Activated T-helper 1 cell treated with anti-CD3 and anti-CD28 coated beads, Interleukin-12 subunit alpha, Interleukin-12 subunit beta, Interleukin-2, Interleukin-4 antibody, amounts not matched to agents 30 ng/mL and 10 ng/mL and 1 ng/mL, durations not matched to agents 14 hours and 24 hours and 36 hours (primary cell): ENCODE measurements around the gene MIGA2. TPM values are rescaled to one million over a fixed set of nuclear protein-coding genes. Genes with fewer than 3 reads are reported as not detected.
"Not testable (repeated sequence)": the region's sequence is repeated elsewhere in the genome, so short reads cannot be mapped to it uniquely, and the experiment has no call there.

Experiments
- DNase-seq: peaks from one replicate; pipeline ENCODE4 v3.0.0; 2021; ENCODE audit warnings: low spot score
- H3K27ac Mint-ChIP-seq: one replicate; pipeline ENCODE4 v1.8.0; 2021; ENCODE audit warnings: mild to moderate bottlenecking, mixed read lengths
- H3K27me3 Mint-ChIP-seq: one replicate; pipeline ENCODE4 v1.8.0; 2022; ENCODE audit warnings: mild to moderate bottlenecking, moderate library complexity, mixed read lengths; ENCODE audit not compliant: insufficient read depth
- H3K36me3 Mint-ChIP-seq: one replicate; pipeline ENCODE4 v1.8.0; 2021; ENCODE audit warnings: low read depth, mixed read lengths
- H3K4me1 Mint-ChIP-seq: one replicate; pipeline ENCODE4 v1.8.0; 2021; ENCODE audit warnings: low read depth, mixed read lengths
- H3K4me3 Mint-ChIP-seq: one replicate; pipeline ENCODE4 v1.8.0; 2021; ENCODE audit warnings: mild to moderate bottlenecking, moderate library complexity, mixed read lengths
- H3K9me3 Mint-ChIP-seq: one replicate; pipeline ENCODE4 v1.8.0; 2021; ENCODE audit warnings: mixed read lengths
- intact Hi-C: fragments of 100-400 bp; cut with micrococcal nuclease; formaldehyde crosslinking; loops from one replicate; pipeline ENCODE4 v1.15.1; 2024
- total RNA-seq: library from RNA; stranded (reverse); gene quantifications from 2 replicates; pipeline ENCODE4 v1.2.3, GENCODE V29; 2022

Gene MIGA2
- total RNA-seq, 1 donor from 2014 or later: 43.8 TPM

- Mint-ChIP-seq H3K27ac (no peak overlapping the region), H3K4me1 (peaks cover 19% of the 10 kb centered on the region), H3K9me3 (no peaks in the 10 kb centered on the region), H3K36me3 (peaks cover 1% of the 10 kb centered on the region), H3K4me3 (no peak overlapping the region), H3K27me3 (peaks cover 2% of the 10 kb centered on the region)
- DNase-seq: no peak
- intact Hi-C loops: loop anchor here (10.0 kb wide), 1 partner anchor 1808 kb away; no protein-coding TSS in a partner anchor
Observed at GRCh38 chr9:129032541-129033159, 3.8 kb upstream of the MIGA2 start.

- H3K27me3 Mint-ChIP-seq: peaks cover 2% of the 10 kb centered on the region
- intact Hi-C loops: loop anchor here (10.0 kb wide), 1 partner anchor 1808 kb away; no protein-coding TSS in a partner anchor
Observed at GRCh38 chr9:129033216-129033615, 3.2 kb upstream of the MIGA2 start.

GRCh38 chr9:129035838-129036237 is 588 bp upstream of the MIGA2 start:
- intact Hi-C loops: loop anchor here (1.0 to 10.0 kb wide), 10 partner anchors 8 to 1811 kb away; partner anchors contain the start of genes BBLN, CRAT, DOLK and ENDOG
- Mint-ChIP-seq H3K27ac (peak overlapping the region; percentile 54), H3K4me1 (peaks cover 20% of the 10 kb centered on the region), H3K4me3 (peak overlapping the region; percentile 97)
- H3K9me3 Mint-ChIP-seq, DNase-seq, H3K36me3 Mint-ChIP-seq, H3K27me3 Mint-ChIP-seq: not testable (repeated sequence)

More at GRCh38 chr9:129033216-129033615, 3.2 kb upstream of the MIGA2 start:
- Mint-ChIP-seq H3K4me1 (peaks cover 24% of the 10 kb centered on the region), H3K4me3 (no peak overlapping the region), H3K36me3 (peaks cover 1% of the 10 kb centered on the region), H3K9me3 (no peaks in the 10 kb centered on the region), H3K27ac (no peak overlapping the region)
- no peak for DNase-seq

GRCh38 chr9:129036923-129037766 is 719 bp downstream of the MIGA2 start:
- intact Hi-C loops: loop anchor here (1.0 to 10.0 kb wide), 10 partner anchors 9 to 1812 kb away; partner anchors contain the start of genes BBLN, CRAT, DOLK and ENDOG
- Mint-ChIP-seq H3K27ac (peak overlapping the region; percentile 79), H3K9me3 (no peaks in the 10 kb centered on the region), H3K36me3 (peaks cover 9% of the 10 kb centered on the region), H3K4me3 (peak overlapping the region; percentile 97), H3K27me3 (peaks cover 2% of the 10 kb centered on the region), H3K4me1 (peaks cover 20% of the 10 kb centered on the region)
- no peak for DNase-seq

- peak overlapping the region; percentile 97 for H3K4me3 Mint-ChIP-seq
- no peaks in the 10 kb centered on the region for H3K9me3 Mint-ChIP-seq
- peak overlapping the region; percentile 37 for H3K27ac Mint-ChIP-seq
- H3K27me3 Mint-ChIP-seq: peaks cover 2% of the 10 kb centered on the region
- intact Hi-C loops: loop anchor here (2.0 to 10.0 kb wide), 2 partner anchors 221 to 1813 kb away; no protein-coding TSS in a partner anchor
- no peak for DNase-seq
- H3K36me3 Mint-ChIP-seq: peaks cover 15% of the 10 kb centered on the region
- peaks cover 20% of the 10 kb centered on the region for H3K4me1 Mint-ChIP-seq
Observed at GRCh38 chr9:129037767-129038098, 1.3 kb downstream of the MIGA2 start.

- Mint-ChIP-seq H3K27me3 (peaks cover 2% of the 10 kb centered on the region), H3K36me3 (peaks cover 17% of the 10 kb centered on the region), H3K9me3 (no peaks in the 10 kb centered on the region), H3K4me1 (peaks cover 20% of the 10 kb centered on the region), H3K4me3 (peak overlapping the region; percentile 97), H3K27ac (peak overlapping the region; percentile 37)
- DNase-seq: no peak
- intact Hi-C loops: loop anchor here (10.0 kb wide), 1 partner anchor 1813 kb away; no protein-coding TSS in a partner anchor
Observed at GRCh38 chr9:129038109-129038852, 1.9 kb downstream of the MIGA2 start.

- Mint-ChIP-seq H3K27me3 (no peaks in the 10 kb centered on the region), H3K27ac (no peak overlapping the region), H3K9me3 (no peaks in the 10 kb centered on the region), H3K4me3 (no peak overlapping the region), H3K36me3 (peaks cover 21% of the 10 kb centered on the region), H3K4me1 (peaks cover 20% of the 10 kb centered on the region)
- DNase-seq: no peak
- intact Hi-C loops: no loop called here
Observed at GRCh38 chr9:129040113-129040643, 3.8 kb downstream of the MIGA2 start.

GRCh38 chr9:129042016-129042415 is 5.6 kb downstream of the MIGA2 start:
- no peak for DNase-seq
- Mint-ChIP-seq H3K4me3 (no peak overlapping the region), H3K4me1 (peaks cover 12% of the 10 kb centered on the region), H3K27ac (no peak overlapping the region), H3K36me3 (peaks cover 20% of the 10 kb centered on the region), H3K9me3 (no peaks in the 10 kb centered on the region), H3K27me3 (no peaks in the 10 kb centered on the region)
- intact Hi-C loops: no loop called here

GRCh38 chr9:129052592-129052991 is 16.2 kb downstream of the MIGA2 start:
- Mint-ChIP-seq H3K27me3 (no peaks in the 10 kb centered on the region), H3K36me3 (peaks cover 9% of the 10 kb centered on the region), H3K27ac (no peak overlapping the region), H3K4me3 (no peak overlapping the region), H3K4me1 (no peaks in the 10 kb centered on the region), H3K9me3 (no peaks in the 10 kb centered on the region)
- intact Hi-C loops: no loop called here
- no peak for DNase-seq

- no peaks in the 10 kb centered on the region for H3K4me1 Mint-ChIP-seq
- no peak overlapping the region for H3K4me3 Mint-ChIP-seq
- no peaks in the 10 kb centered on the region for H3K27me3 Mint-ChIP-seq
- H3K36me3 Mint-ChIP-seq: peaks cover 8% of the 10 kb centered on the region
- no peak overlapping the region for H3K27ac Mint-ChIP-seq
- intact Hi-C loops: no loop called here
- no peaks in the 10 kb centered on the region for H3K9me3 Mint-ChIP-seq
- DNase-seq: no peak
Observed at GRCh38 chr9:129053020-129053419, 16.6 kb downstream of the MIGA2 start.

- H3K4me3 Mint-ChIP-seq: no peak overlapping the region
- H3K27ac Mint-ChIP-seq: no peak overlapping the region
- H3K4me1 Mint-ChIP-seq: no peaks in the 10 kb centered on the region
- intact Hi-C loops: no loop called here
- H3K27me3 Mint-ChIP-seq: no peaks in the 10 kb centered on the region
- no peaks in the 10 kb centered on the region for H3K9me3 Mint-ChIP-seq
- peaks cover 4% of the 10 kb centered on the region for H3K36me3 Mint-ChIP-seq
- DNase-seq: no peak
Observed at GRCh38 chr9:129054163-129054851, 17.9 kb downstream of the MIGA2 start.
